Adrenal gland (tissue), 12 donors: Measurements from ENCODE around the gene ABCC3. TPM values are rescaled to one million over a fixed set of nuclear protein-coding genes. Genes with fewer than 3 reads are reported as not detected.
A peak's percentile ranks its signal among the peaks of the same experiment; 100 is the strongest.

Experiments used
- DNase-seq, 7 donors: peaks; one replicate each; pipeline ENCODE4 v3.0.0-alpha.2; 2019 to 2020
- H3K27ac ChIP-seq, 5 donors: fragments of 200-600 bp; sonication (generic) in 4 of 5; 1 replicate in 3 of 5; 2 replicates in 2 of 5; pipeline versions ENCODE4 v1.5.1 to v1.8.0; 2016 to 2020; ENCODE audit warnings: mild to moderate bottlenecking in 1 of 5
- H3K27me3 ChIP-seq: fragments of 200-600 bp; 2 replicates; pipeline ENCODE4 v1.8.0; 2021
- H3K36me3 ChIP-seq, 2 donors: fragments of 200-600 bp; replicated peaks in 1 of 2; 1 replicate in 1 of 2; 2 replicates in 1 of 2; pipeline versions ENCODE4 v1.5.1 to v1.8.0; 2018 to 2022
- H3K4me1 ChIP-seq, 2 donors: fragments of 200-600 bp; replicated peaks in 1 of 2; 1 replicate in 1 of 2; 2 replicates in 1 of 2; pipeline versions ENCODE4 v1.5.1 to v1.8.0; 2018 to 2021
- H3K4me3 ChIP-seq, 4 donors: fragments of 200-600 bp; sonication (generic) in 3 of 4; one replicate each; pipeline ENCODE4 v1.5.1; 2016 to 2018
- H3K9me3 ChIP-seq, 3 donors: fragments of 200-600 bp; sonication (generic) in 1 of 3; replicated peaks in 1 of 3; 1 replicate in 2 of 3; 2 replicates in 1 of 3; pipeline versions ENCODE4 v1.5.1 to v1.8.0; 2016 to 2021
- POLR2A ChIP-seq, 2 donors: fragments of 450-650 bp; IDR thresholded peaks; one replicate each; pipeline ENCODE4 v1.6.1; 2017; ENCODE audit warnings: antibody characterized with exemption in 2 of 2, mild to moderate bottlenecking in 2 of 2, moderate library complexity in 1 of 2
- WGBS, 4 donors: extraction: QIAGEN DNeasy Blood & Tissue Kit in 2 of 4; methylation state at CpG; one replicate each; pipeline versions ENCODE4 v1.1.5 to v1.1.7; 2013 to 2017; 5-methylcytosine and 5-hydroxymethylcytosine counted together
- intact Hi-C, 2 donors: fragments of 100-400 bp; cut with DNase I; formaldehyde crosslinking; loops; one replicate each; pipeline versions ENCODE4 v1.14.1 to v1.15.0; 2022 to 2023
- polyA plus RNA-seq, 3 donors: library from polyadenylated mRNA; stranded (reverse); fragments of 200-250 nt in 2 of 3; fragments of 350-450 nt in 1 of 3; fragmentation: Illumina TruSeq in 1 of 3; extraction: RNeasy Lipid Tissue Mini Kit (QIAGEN cat#74804) in 1 of 3; gene quantifications; one replicate each; pipeline ENCODE4 v1.2.3, GENCODE V29; 2013 to 2014
- total RNA-seq, 9 donors: library from RNA; depleted of rRNA in 4 of 9; stranded (reverse); fragments of >200 nt in 4 of 9; fragments of 120-200 nt in 1 of 9; fragmentation: NEBNext Ultra II Directional in 1 of 9; extraction: Animal tissue kit (Norgen Biotek cat#: 25700) in 1 of 9; gene quantifications; one replicate each; pipeline versions ENCODE4 v1.1.0 to v1.2.4, GENCODE V29; 2013 to 2023
- TF ChIP-seq, protein P1 (sequence below), 6 experiments: fragments of 450-650 bp in 4 of 6; fragments of 200-600 bp in 2 of 6; sonication (generic) in 1 of 6; IDR thresholded peaks; 1 replicate in 5 of 6; 2 replicates in 1 of 6; pipeline versions ENCODE4 v1.5.1 to v1.8.0; 2016 to 2021; ENCODE audit warnings: antibody characterized with exemption in 6 of 6, mild to moderate bottlenecking in 2 of 6, moderate library complexity in 1 of 6
- donor health status: healthy with polysubstance abuse.
- donor health status: Bipolar disorder and iron deficiency.
- donor health status: DM: yes; HTN: yes; CAD: no.
- donor health status: DM: no; HTN: no; CAD: no.
- donor health status: DM: no; HTN: no; CAD: no.
- donor health status: DM: yes; HTN: yes; CAD: no.

The ABCC3 gene
- total and polyA plus RNA-seq, 12 donors: 7.2 to 448 (median 262) TPM

DNA sequence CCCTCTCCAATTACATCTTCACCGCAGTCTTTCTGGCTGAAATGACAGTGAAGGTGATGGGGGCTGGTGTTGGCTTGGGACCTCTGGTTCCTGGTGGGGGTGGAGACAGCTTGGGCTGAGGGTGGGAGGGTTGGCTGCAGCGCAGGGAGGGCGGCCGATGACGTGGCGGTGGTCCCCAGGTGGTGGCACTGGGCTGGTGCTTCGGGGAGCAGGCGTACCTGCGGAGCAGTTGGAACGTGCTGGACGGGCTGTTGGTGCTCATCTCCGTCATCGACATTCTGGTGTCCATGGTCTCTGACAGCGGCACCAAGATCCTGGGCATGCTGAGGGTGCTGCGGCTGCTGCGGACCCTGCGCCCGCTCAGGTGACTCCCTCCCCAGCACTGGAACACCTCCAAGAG, 31.8 kb upstream of the ABCC3 start:
- intact Hi-C loops: no loop called here
- no peak for DNase-seq
- 79 to 94% (median 86%) methylated on average over 3 to 18 of the region's 18 CpGs for WGBS, 4 donors

DNA sequence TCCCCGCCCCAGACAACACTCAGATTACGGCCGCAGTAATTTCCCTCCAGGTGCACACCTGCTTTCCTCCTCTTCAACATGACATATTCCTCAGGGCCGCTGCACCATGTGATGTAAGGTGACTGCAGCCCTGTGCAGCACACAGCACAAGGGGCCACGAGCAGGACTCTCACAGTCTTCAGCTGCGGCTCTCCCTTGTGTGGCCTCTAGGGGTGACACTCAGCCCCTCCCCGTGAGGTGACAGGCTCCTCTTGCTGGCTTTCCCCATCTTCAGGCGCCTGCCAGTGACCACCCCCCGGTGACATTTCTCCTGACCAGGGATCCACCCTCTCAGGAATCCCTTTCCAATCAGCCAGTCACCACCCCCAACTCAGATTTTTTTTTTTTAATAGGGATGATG, 31.3 kb upstream of the ABCC3 start:
- no peaks in the 10 kb centered on the region for H3K36me3 ChIP-seq
- H3K4me1 ChIP-seq: peaks cover 0 to 8% of the 10 kb centered on the region in 2 donors
- DNase-seq: no peak
- H3K27me3 ChIP-seq: no peaks in the 10 kb centered on the region
- WGBS, 4 donors: 61 to 87% (median 73%) methylated on average over 8 to 9 of the region's 9 CpGs
- H3K9me3 ChIP-seq: no peaks in the 10 kb centered on the region
- TF ChIP-seq, protein P1, sequence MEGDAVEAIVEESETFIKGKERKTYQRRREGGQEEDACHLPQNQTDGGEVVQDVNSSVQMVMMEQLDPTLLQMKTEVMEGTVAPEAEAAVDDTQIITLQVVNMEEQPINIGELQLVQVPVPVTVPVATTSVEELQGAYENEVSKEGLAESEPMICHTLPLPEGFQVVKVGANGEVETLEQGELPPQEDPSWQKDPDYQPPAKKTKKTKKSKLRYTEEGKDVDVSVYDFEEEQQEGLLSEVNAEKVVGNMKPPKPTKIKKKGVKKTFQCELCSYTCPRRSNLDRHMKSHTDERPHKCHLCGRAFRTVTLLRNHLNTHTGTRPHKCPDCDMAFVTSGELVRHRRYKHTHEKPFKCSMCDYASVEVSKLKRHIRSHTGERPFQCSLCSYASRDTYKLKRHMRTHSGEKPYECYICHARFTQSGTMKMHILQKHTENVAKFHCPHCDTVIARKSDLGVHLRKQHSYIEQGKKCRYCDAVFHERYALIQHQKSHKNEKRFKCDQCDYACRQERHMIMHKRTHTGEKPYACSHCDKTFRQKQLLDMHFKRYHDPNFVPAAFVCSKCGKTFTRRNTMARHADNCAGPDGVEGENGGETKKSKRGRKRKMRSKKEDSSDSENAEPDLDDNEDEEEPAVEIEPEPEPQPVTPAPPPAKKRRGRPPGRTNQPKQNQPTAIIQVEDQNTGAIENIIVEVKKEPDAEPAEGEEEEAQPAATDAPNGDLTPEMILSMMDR (IDR thresholded peaks at IDR 0.05): no peak
- no peak for TF ChIP-seq POLR2A (IDR thresholded peaks at IDR 0.05)
- intact Hi-C loops: no loop called here
- no peak overlapping the region for H3K27ac ChIP-seq
- no peak overlapping the region for H3K4me3 ChIP-seq

More for the DNA sequence above, 31.8 kb upstream of the ABCC3 start:
- no peak for TF ChIP-seq POLR2A (IDR thresholded peaks at IDR 0.05)
- TF ChIP-seq, protein P1 (IDR thresholded peaks at IDR 0.05): no peak
- H3K9me3 ChIP-seq: no peaks in the 10 kb centered on the region
- no peak overlapping the region for H3K27ac ChIP-seq
- peaks cover 0 to 8% of the 10 kb centered on the region in 2 donors for H3K4me1 ChIP-seq
- H3K27me3 ChIP-seq: no peaks in the 10 kb centered on the region
- no peaks in the 10 kb centered on the region for H3K36me3 ChIP-seq
- H3K4me3 ChIP-seq: no peak overlapping the region

DNA sequence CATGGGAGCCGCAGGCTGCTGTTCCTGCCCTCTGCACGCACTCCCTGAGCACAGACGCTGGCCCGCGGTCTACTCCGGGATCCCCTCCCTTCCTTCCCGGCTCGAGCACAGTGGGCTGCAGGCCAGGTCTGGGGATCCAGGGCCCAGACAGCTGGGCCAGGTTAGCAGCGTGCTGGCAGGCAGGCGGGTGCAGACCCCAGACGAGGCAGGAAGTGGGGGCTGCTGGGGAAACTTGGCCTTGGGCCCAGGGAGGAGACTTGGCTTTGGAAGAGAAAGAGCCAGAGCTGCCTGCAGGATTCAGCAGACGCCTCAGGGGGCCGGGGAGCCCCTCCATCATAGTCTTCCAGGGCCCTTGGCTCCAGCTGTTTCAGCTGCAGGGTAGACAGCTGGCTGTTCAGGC, 30.2 kb upstream of the ABCC3 start:
- Histone ChIP-seq H3K4me3 (no peak overlapping the region), H3K27ac (no peak overlapping the region), H3K36me3 (no peaks in the 10 kb centered on the region), H3K4me1 (peaks cover 0 to 8% of the 10 kb centered on the region in 2 donors), H3K27me3 (no peaks in the 10 kb centered on the region), H3K9me3 (no peaks in the 10 kb centered on the region)
- no peak for TF ChIP-seq POLR2A (IDR thresholded peaks at IDR 0.05)
- TF ChIP-seq, protein P1 (IDR thresholded peaks at IDR 0.05): no peak
- WGBS, 4 donors: 20 to 38% (median 32%) methylated on average over 2 to 13 of the region's 13 CpGs
- intact Hi-C loops: no loop called here
- peak in 4 of 7 donors; percentile 27 to 59 (median 36) for DNase-seq

DNA sequence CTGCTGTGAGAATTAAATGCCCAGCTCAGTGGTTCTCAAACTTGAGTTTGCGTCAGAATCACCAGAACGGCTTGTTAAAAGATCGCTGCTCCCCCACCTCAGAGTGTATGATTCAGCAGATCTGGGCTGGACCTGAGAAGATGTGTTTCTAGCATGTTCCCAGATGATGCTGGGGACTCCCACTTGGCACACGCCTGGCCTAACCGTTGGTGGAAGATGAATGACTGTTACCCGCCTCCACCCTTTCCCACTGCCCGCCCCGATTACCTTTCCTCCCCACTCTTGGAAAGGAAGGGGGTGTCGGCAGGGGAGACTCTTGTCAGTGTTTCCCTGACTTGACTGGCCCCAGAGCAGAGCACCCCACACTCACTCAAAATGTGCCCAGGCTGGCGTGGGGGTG, 29.3 kb upstream of the ABCC3 start:
- WGBS, 4 donors: 69 to 82% (median 72%) methylated on average over 9 to 10 of the region's 10 CpGs
- no peaks in the 10 kb centered on the region for H3K9me3 ChIP-seq
- intact Hi-C loops: loop anchor here in 1 of 2 donors (5.0 kb wide), 1 partner anchor 43 kb away; the partner anchor contains the start of gene CACNA1G
- no peak for DNase-seq
- H3K4me3 ChIP-seq: no peak overlapping the region
- no peak for TF ChIP-seq POLR2A (IDR thresholded peaks at IDR 0.05)
- TF ChIP-seq, protein P1 (IDR thresholded peaks at IDR 0.05): no peak
- no peaks in the 10 kb centered on the region for H3K27me3 ChIP-seq
- H3K27ac ChIP-seq: no peak overlapping the region
- peaks cover 0 to 8% of the 10 kb centered on the region in 2 donors for H3K4me1 ChIP-seq
- no peaks in the 10 kb centered on the region for H3K36me3 ChIP-seq
